PC-9 (cell line): ENCODE results near the gene XPO6. TPM values are rescaled to one million over a fixed set of nuclear protein-coding genes. Genes with fewer than 3 reads are reported as not detected.

Experiments
- BruUV-seq: library from RNA; stranded (reverse); fragments of 400-500 nt; replicated peaks from 2 replicates; lab custom pipeline; 2021; lab: Mats Ljungman, UMichigan
- CTCF ChIA-PET: fragments of 300-600 bp; sonication (Branson Sonifier 250); formaldehyde crosslinking; loops from one replicate; lab custom pipeline; 2022; ENCODE audit warnings: antibody characterized with exemption; lab: Charles Lee
- POLR2A ChIA-PET: fragments of 300-600 bp; sonication (Branson Sonifier 250); formaldehyde crosslinking; loops from one replicate; lab custom pipeline; 2022; ENCODE audit warnings: antibody characterized with exemption; ENCODE audit not compliant: unreplicated experiment; lab: Charles Lee
- DNase-seq, 2 experiments: peaks; one replicate each; pipeline versions ENCODE4 v3.0.0 to v3.0.0-alpha.2; 2015 to 2022; ENCODE audit warnings: mixed read lengths in 1 of 2
- H2AFZ ChIP-seq: fragments of 200-600 bp; sonication (generic); 2 replicates; pipeline ENCODE4 v1.8.1; 2017; ENCODE audit warnings: antibody characterized with exemption
- H3F3A ChIP-seq: fragments of 200-600 bp; sonication (generic); 2 replicates; pipeline ENCODE4 v1.8.1; 2017; ENCODE audit warnings: antibody characterized with exemption, mild to moderate bottlenecking, low read depth; ENCODE audit not compliant: insufficient read depth
- H3K27ac ChIP-seq: fragments of 200-600 bp; sonication (generic); 2 replicates; pipeline ENCODE4 v1.6.1; 2016; ENCODE audit warnings: mixed run types
- H3K27me3 ChIP-seq: fragments of 200-600 bp; sonication (generic); 2 replicates; pipeline ENCODE4 v1.6.1; 2016; ENCODE audit warnings: low read depth, mixed run types; ENCODE audit not compliant: insufficient read depth
- H3K36me3 ChIP-seq: fragments of 200-600 bp; sonication (generic); 2 replicates; pipeline ENCODE4 v1.6.1; 2016; ENCODE audit warnings: low read depth, mixed run types
- H3K4me1 ChIP-seq: fragments of 200-600 bp; sonication (generic); replicated peaks from 2 replicates; pipeline ENCODE4 v1.6.1; 2016; ENCODE audit warnings: mixed run types; ENCODE audit not compliant: insufficient read depth
- H3K4me2 ChIP-seq: fragments of 200-600 bp; sonication (generic); 2 replicates; pipeline ENCODE4 v1.6.1; 2017; ENCODE audit warnings: mixed run types
- H3K4me3 ChIP-seq: fragments of 200-600 bp; sonication (generic); 2 replicates; pipeline ENCODE4 v1.6.1; 2016; ENCODE audit warnings: mixed run types
- H3K79me2 ChIP-seq: fragments of 200-600 bp; sonication (generic); 2 replicates; pipeline ENCODE4 v1.6.1; 2017; ENCODE audit warnings: low read depth, mixed run types
- H3K9me2 ChIP-seq: fragments of 200-600 bp; sonication (generic); 2 replicates; pipeline ENCODE4 v1.8.1; 2017; ENCODE audit warnings: mild to moderate bottlenecking; ENCODE audit not compliant: insufficient read depth
- H3K9me3 ChIP-seq: fragments of 200-600 bp; sonication (generic); 2 replicates; pipeline ENCODE4 v1.8.1; 2016; ENCODE audit warnings: low read depth; ENCODE audit not compliant: insufficient read depth
- H4K20me1 ChIP-seq: fragments of 200-600 bp; sonication (generic); 2 replicates; pipeline ENCODE4 v1.8.1; 2017; ENCODE audit not compliant: insufficient read depth
- CTCF ChIP-seq: fragments of 200-600 bp; sonication (generic); conservative IDR thresholded peaks from 2 replicates; pipeline ENCODE4 v1.6.1; 2017; ENCODE audit warnings: mixed run types, antibody characterized with exemption, mild to moderate bottlenecking, moderate library complexity
- EZH2 ChIP-seq: fragments of 200-600 bp; sonication (generic); IDR thresholded peaks from 2 replicates; pipeline ENCODE4 v1.8.0; 2017; ENCODE audit warnings: antibody characterized with exemption, low read depth
- intact Hi-C: fragments of 100-400 bp; cut with micrococcal nuclease; formaldehyde crosslinking; loops from one replicate; pipeline ENCODE4 v1.10.0; 2022; ENCODE audit not compliant: unreplicated experiment
- total RNA-seq: library from RNA; stranded (reverse); gene quantifications from 2 replicates; pipeline ENCODE4 v1.2.3, GENCODE V29; 2021

Gene XPO6
- total RNA-seq, 1 experiment from 2014 or later: 154 TPM

DNA sequence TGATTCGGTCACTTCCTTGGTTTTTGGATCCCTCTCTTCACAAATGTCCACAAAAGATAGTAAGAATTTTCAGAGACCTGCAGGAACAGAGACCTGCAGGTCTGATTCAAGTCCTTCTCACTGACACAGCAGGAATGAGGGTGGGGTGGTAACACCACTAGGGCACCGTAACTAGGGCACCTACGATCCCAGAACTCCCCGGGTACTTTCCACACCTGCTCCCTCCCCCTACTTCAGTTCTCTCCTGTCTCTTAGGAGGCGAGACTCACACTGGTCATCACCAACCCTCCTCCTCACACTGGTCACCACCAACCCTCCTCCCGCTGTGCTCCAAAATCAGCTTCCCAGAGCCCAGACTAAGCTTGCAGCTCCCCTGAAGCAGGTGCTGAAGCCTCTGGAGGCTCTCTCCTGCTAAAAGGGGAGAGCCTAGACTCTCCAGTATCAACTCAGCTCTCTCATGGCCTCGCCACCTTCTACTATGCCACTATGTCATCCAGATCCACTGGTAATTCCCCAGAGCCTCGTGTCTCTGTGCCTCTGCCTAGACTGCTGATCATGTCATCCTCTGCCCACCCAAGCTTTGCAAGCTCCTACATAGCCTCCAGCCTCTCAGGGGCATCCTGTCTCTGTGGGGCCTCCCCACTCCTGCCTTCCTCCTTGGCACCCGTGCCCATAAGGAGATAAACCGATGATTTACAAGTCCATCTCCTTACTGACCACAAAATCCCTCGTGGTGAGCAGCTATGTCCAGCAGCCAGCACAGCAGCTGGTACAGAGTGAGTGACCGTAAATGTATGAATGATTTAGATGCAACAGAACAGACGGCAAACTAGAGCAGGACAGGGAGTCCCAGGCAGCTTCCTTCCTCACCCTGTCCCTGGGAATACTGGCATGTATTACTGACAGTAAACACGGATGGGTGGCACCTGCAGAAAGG lies 84.8 kb downstream of the XPO6 start:
- no TSS peak for BruUV-seq
- POLR2A ChIA-PET: no interaction called here
- CTCF ChIA-PET: no interaction called here

GRCh38 chr16:28125592-28125991 lies 86.2 kb downstream of the XPO6 start:
- no peak overlapping the region for H2AFZ ChIP-seq
- H4K20me1 ChIP-seq: peaks cover 3% of the 10 kb centered on the region; the same call in 1 of the 2 replicates
- 0 out of 2 replicates have a peak, but pooled peaks cover 12% of the 10 kb centered on the region for H3F3A ChIP-seq
- H3K4me3 ChIP-seq: no peak overlapping the region
- no TSS peak for BruUV-seq
- CTCF ChIA-PET: no interaction called here
- no peaks in the 10 kb centered on the region for H3K79me2 ChIP-seq
- H3K27me3 ChIP-seq: no peaks in the 10 kb centered on the region
- intact Hi-C loops: no loop called here
- peaks cover 38% of the 10 kb centered on the region for H3K36me3 ChIP-seq
- H3K9me2 ChIP-seq: no peaks in the 10 kb centered on the region
- no peak for DNase-seq
- H3K9me3 ChIP-seq: no peaks in the 10 kb centered on the region
- no peak overlapping the region for H3K4me2 ChIP-seq
- H3K4me1 ChIP-seq: no peaks in the 10 kb centered on the region
- H3K27ac ChIP-seq: no peak overlapping the region
- no peak for TF ChIP-seq CTCF
- POLR2A ChIA-PET: no interaction called here

More for the DNA sequence above, 84.8 kb downstream of the XPO6 start:
- no peak overlapping the region for H3K27ac ChIP-seq
- no peak overlapping the region for H2AFZ ChIP-seq
- H3K27me3 ChIP-seq: no peaks in the 10 kb centered on the region
- no peak overlapping the region for H3K4me3 ChIP-seq
- peaks cover 43% of the 10 kb centered on the region for H3K36me3 ChIP-seq
- no peaks in the 10 kb centered on the region for H3K9me3 ChIP-seq
- no peaks in the 10 kb centered on the region for H3K9me2 ChIP-seq
- DNase-seq: no peak
- H3F3A ChIP-seq: 0 out of 2 replicates have a peak, but pooled peaks cover 12% of the 10 kb centered on the region
- H4K20me1 ChIP-seq: peaks cover 3% of the 10 kb centered on the region; the same call in 1 of the 2 replicates
- H3K79me2 ChIP-seq: no peaks in the 10 kb centered on the region
- no peak overlapping the region for H3K4me2 ChIP-seq
- intact Hi-C loops: no loop called here
- H3K4me1 ChIP-seq: no peaks in the 10 kb centered on the region
- TF ChIP-seq EZH2 (no peak), CTCF (no peak)

DNA sequence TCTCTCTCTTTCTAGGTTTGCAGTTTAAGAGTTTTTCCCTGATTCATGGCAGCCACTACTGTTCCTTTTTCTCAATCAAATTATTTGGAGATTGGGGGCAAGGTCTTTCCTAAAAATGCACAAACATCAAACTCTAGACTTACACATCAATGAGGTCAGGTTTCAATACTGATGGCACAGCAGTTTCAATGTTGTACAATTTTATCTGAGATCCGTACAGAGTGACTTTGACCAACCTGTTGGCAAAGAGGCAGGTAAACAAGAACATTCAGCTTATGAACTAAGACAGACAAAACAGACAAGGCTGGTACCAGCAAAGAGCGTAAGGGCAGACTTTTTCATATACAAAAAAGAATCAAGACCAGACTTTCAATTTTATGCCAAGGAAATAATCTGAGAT lies 90.2 kb downstream of the XPO6 start:
- Histone ChIP-seq H3K4me2 (no peak overlapping the region), H3K27ac (no peak overlapping the region), H3K4me3 (no peak overlapping the region), H3F3A (peaks cover 22% of the 10 kb centered on the region), H3K36me3 (peaks cover 49% of the 10 kb centered on the region), H3K9me3 (no peaks in the 10 kb centered on the region), H3K27me3 (no peaks in the 10 kb centered on the region), H3K79me2 (no peaks in the 10 kb centered on the region), H3K9me2 (no peaks in the 10 kb centered on the region), H4K20me1 (no peaks in the 10 kb centered on the region), H2AFZ (no peak overlapping the region), H3K4me1 (no peaks in the 10 kb centered on the region)
- intact Hi-C loops: no loop called here
- no TSS peak for BruUV-seq
- no peak for DNase-seq
- CTCF ChIA-PET: no interaction called here
- TF ChIP-seq EZH2 (no peak), CTCF (no peak)
- POLR2A ChIA-PET: no interaction called here
